SK-N-SH treated with all-trans-retinoic acid at 6 μM for 48 hours (cell line): ENCODE results near the gene OR13C2.

Experiments
- ATAC-seq: fragments of 200-7000 bp; cut with Tn5 transposase; 3 replicates; pipeline ENCODE4 v1.9.1; 2020; ENCODE audit warnings: mild to moderate bottlenecking, moderate library complexity
- BACH2 ChIP-seq: fragments of 250-450 bp; sonication (Bioruptor Pico); IDR thresholded peaks from 2 replicates; pipeline ENCODE4 v1.9.0; 2021; ENCODE audit warnings: mild to moderate bottlenecking, borderline replicate concordance
- CSDC2 ChIP-seq: fragments of 250-450 bp; sonication (Bioruptor Pico); IDR thresholded peaks from 2 replicates; pipeline ENCODE4 v1.5.0; 2020; ENCODE audit warnings: mild to moderate bottlenecking, moderate library complexity
- GLIS3 ChIP-seq: fragments of 250-450 bp; sonication (Bioruptor Pico); IDR thresholded peaks from 2 replicates; pipeline ENCODE4 v1.5.0; 2020; ENCODE audit warnings: mild to moderate bottlenecking, moderate library complexity
- ISL1 ChIP-seq: fragments of 250-450 bp; sonication (Bioruptor Pico); IDR thresholded peaks from 2 replicates; pipeline ENCODE4 v2.1.2; 2022; ENCODE audit warnings: mild to moderate bottlenecking, moderate library complexity
- OSR1 ChIP-seq: fragments of 250-450 bp; sonication (Bioruptor Pico); IDR thresholded peaks from 2 replicates; pipeline ENCODE4 v1.8.0; 2022; ENCODE audit warnings: moderate library complexity, mild to moderate bottlenecking, inconsistent platforms
- PPARA ChIP-seq: fragments of 250-450 bp; sonication (Bioruptor Pico); IDR thresholded peaks from 2 replicates; pipeline ENCODE4 v1.5.0; 2020; ENCODE audit warnings: mild to moderate bottlenecking, borderline replicate concordance
- RARB ChIP-seq: fragments of 250-450 bp; sonication (Bioruptor Pico); IDR thresholded peaks from 2 replicates; pipeline ENCODE4 v1.8.0; 2021; ENCODE audit warnings: mild to moderate bottlenecking, moderate library complexity
- SNAI2 ChIP-seq: fragments of 250-450 bp; sonication (Bioruptor Pico); IDR thresholded peaks from 2 replicates; pipeline ENCODE4 v1.5.0; 2020; ENCODE audit warnings: mild to moderate bottlenecking, moderate library complexity
- TCF4 ChIP-seq: fragments of 250-450 bp; sonication (Bioruptor Pico); IDR thresholded peaks from 2 replicates; pipeline ENCODE4 v1.8.0; 2021; ENCODE audit warnings: mild to moderate bottlenecking, moderate library complexity, borderline replicate concordance
- TOX ChIP-seq: fragments of 250-450 bp; sonication (Bioruptor Pico); IDR thresholded peaks from 2 replicates; pipeline ENCODE4 v1.8.0; 2021; ENCODE audit warnings: mild to moderate bottlenecking, moderate library complexity, borderline replicate concordance
- ZC3H10 ChIP-seq: fragments of 250-450 bp; sonication (Bioruptor Pico); IDR thresholded peaks from 2 replicates; pipeline ENCODE4 v1.5.1; 2021; ENCODE audit warnings: mild to moderate bottlenecking, moderate library complexity
- ZFP3 ChIP-seq: fragments of 250-450 bp; sonication (Bioruptor Pico); IDR thresholded peaks from 2 replicates; pipeline ENCODE4 v1.5.0; 2020; ENCODE audit warnings: mild to moderate bottlenecking, moderate library complexity
- ZFP30 ChIP-seq: fragments of 450-650 bp; formaldehyde crosslinking; IDR thresholded peaks from 2 replicates; pipeline ENCODE4 v1.5.0; 2022; ENCODE audit warnings: mild to moderate bottlenecking, moderate library complexity
- ZNF565 ChIP-seq: fragments of 450-650 bp; formaldehyde crosslinking; conservative IDR thresholded peaks from 2 replicates; pipeline ENCODE4 v1.5.0; 2020; ENCODE audit warnings: low read depth, mild to moderate bottlenecking, moderate library complexity
- ZNF70 ChIP-seq: fragments of 450-650 bp; formaldehyde crosslinking; IDR thresholded peaks from 2 replicates; pipeline ENCODE4 v1.5.0; 2020; ENCODE audit warnings: mild to moderate bottlenecking, moderate library complexity
- ZNF8 ChIP-seq: fragments of 450-650 bp; formaldehyde crosslinking; IDR thresholded peaks from 2 replicates; pipeline ENCODE4 v1.5.0; 2020; ENCODE audit warnings: mild to moderate bottlenecking, moderate library complexity
- TF ChIP-seq, protein P1 (sequence below): fragments of 250-450 bp; sonication (Bioruptor Pico); IDR thresholded peaks from 2 replicates; pipeline ENCODE4 v1.8.0; 2021; ENCODE audit warnings: low read depth, mild to moderate bottlenecking, moderate library complexity, borderline replicate concordance
- TF ChIP-seq, protein P2 (sequence below): fragments of 250-450 bp; sonication (Bioruptor Pico); IDR thresholded peaks from 2 replicates; pipeline ENCODE4 v1.5.1; 2020; ENCODE audit warnings: low read depth, mild to moderate bottlenecking, moderate library complexity
- TF ChIP-seq, protein P3 (sequence below): fragments of 250-450 bp; sonication (Bioruptor Pico); IDR thresholded peaks from 2 replicates; pipeline ENCODE4 v1.8.0; 2020; ENCODE audit warnings: mild to moderate bottlenecking, moderate library complexity, borderline replicate concordance
- TF ChIP-seq, protein P4 (sequence below): fragments of 250-450 bp; sonication (Bioruptor Pico); IDR thresholded peaks from 2 replicates; pipeline ENCODE4 v1.5.1; 2021; ENCODE audit warnings: mild to moderate bottlenecking, moderate library complexity
- TF ChIP-seq, protein P5 (sequence below): fragments of 250-450 bp; sonication (Bioruptor Pico); IDR thresholded peaks from 2 replicates; pipeline ENCODE4 v1.5.0; 2020; ENCODE audit warnings: mild to moderate bottlenecking, moderate library complexity

Gene OR13C2

DNA sequence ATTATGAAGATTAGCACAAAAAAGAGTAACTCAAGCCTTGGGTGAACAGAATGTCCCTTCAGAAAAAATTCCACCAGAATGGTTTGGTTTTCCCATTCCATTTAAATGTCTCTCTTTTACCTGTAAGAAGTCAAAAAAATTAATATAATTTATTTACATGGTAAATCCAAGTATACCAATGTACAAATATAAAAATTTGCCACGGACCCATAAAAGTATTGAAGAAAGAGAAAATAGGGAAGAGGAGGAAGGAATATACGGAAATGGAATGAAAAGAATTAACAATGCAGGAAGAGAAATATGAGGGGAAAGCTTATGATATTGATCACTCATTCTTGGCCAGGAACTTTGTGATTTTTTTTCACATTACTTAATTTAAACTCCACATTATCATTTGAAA, 12.7 kb upstream of the OR13C2 start, which contains the start of gene OR13C9:
Gene OR13C9, minus strand, starts transcription at position 101 of the 400 bp plus-strand sequence. Its CDS starts 0 bp downstream, at position 101.
- TF ChIP-seq TCF4 (CRISPR knock-in tag) (no peak), GLIS3 (CRISPR knock-in tag) (no peak), TOX (no peak), ZNF565 (CRISPR knock-in tag) (no peak), RARB (no peak), ZNF8 (CRISPR knock-in tag) (no peak), BACH2 (CRISPR knock-in tag) (no peak), ZFP30 (no peak), PPARA (CRISPR knock-in tag) (no peak), ISL1 (CRISPR knock-in tag) (no peak), ZFP3 (CRISPR knock-in tag) (no peak), SNAI2 (no peak)
- TF ChIP-seq, protein P1, sequence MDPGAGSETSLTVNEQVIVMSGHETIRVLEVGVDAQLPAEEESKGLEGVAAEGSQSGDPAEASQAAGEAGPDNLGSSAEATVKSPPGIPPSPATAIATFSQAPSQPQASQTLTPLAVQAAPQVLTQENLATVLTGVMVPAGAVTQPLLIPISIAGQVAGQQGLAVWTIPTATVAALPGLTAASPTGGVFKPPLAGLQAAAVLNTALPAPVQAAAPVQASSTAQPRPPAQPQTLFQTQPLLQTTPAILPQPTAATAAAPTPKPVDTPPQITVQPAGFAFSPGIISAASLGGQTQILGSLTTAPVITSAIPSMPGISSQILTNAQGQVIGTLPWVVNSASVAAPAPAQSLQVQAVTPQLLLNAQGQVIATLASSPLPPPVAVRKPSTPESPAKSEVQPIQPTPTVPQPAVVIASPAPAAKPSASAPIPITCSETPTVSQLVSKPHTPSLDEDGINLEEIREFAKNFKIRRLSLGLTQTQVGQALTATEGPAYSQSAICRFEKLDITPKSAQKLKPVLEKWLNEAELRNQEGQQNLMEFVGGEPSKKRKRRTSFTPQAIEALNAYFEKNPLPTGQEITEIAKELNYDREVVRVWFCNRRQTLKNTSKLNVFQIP (CRISPR knock-in tag): no peak
- TF ChIP-seq, protein P2, sequence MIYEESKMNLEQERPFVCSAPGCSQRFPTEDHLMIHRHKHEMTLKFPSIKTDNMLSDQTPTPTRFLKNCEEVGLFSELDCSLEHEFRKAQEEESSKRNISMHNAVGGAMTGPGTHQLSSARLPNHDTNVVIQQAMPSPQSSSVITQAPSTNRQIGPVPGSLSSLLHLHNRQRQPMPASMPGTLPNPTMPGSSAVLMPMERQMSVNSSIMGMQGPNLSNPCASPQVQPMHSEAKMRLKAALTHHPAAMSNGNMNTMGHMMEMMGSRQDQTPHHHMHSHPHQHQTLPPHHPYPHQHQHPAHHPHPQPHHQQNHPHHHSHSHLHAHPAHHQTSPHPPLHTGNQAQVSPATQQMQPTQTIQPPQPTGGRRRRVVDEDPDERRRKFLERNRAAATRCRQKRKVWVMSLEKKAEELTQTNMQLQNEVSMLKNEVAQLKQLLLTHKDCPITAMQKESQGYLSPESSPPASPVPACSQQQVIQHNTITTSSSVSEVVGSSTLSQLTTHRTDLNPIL (CRISPR knock-in tag): no peak
- TF ChIP-seq, protein P3, sequence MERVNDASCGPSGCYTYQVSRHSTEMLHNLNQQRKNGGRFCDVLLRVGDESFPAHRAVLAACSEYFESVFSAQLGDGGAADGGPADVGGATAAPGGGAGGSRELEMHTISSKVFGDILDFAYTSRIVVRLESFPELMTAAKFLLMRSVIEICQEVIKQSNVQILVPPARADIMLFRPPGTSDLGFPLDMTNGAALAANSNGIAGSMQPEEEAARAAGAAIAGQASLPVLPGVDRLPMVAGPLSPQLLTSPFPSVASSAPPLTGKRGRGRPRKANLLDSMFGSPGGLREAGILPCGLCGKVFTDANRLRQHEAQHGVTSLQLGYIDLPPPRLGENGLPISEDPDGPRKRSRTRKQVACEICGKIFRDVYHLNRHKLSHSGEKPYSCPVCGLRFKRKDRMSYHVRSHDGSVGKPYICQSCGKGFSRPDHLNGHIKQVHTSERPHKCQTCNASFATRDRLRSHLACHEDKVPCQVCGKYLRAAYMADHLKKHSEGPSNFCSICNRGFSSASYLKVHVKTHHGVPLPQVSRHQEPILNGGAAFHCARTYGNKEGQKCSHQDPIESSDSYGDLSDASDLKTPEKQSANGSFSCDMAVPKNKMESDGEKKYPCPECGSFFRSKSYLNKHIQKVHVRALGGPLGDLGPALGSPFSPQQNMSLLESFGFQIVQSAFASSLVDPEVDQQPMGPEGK (CRISPR knock-in tag): no peak
- TF ChIP-seq, protein P4, sequence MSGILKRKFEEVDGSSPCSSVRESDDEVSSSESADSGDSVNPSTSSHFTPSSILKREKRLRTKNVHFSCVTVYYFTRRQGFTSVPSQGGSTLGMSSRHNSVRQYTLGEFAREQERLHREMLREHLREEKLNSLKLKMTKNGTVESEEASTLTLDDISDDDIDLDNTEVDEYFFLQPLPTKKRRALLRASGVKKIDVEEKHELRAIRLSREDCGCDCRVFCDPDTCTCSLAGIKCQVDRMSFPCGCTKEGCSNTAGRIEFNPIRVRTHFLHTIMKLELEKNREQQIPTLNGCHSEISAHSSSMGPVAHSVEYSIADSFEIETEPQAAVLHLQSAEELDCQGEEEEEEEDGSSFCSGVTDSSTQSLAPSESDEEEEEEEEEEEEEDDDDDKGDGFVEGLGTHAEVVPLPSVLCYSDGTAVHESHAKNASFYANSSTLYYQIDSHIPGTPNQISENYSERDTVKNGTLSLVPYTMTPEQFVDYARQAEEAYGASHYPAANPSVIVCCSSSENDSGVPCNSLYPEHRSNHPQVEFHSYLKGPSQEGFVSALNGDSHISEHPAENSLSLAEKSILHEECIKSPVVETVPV (CRISPR knock-in tag): no peak
- ATAC-seq: no peak

DNA sequence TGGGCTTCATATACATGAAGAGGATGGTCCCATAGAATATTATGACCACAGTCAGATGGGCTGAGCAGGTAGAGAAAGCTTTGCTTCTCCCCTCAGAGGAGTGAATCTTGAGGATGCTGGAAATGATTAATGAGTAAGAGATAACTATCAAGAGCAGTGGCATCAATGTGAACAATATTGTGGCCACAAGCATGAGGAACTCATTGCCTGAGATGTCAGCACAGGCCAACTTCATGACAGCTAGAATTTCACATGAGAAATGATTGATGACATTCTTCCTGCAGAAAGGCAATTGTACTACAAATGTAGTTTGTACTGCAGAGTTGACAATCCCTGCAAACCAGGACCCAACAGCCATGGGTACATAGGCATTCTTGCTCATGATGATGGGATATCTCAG, 12.0 kb upstream of the OR13C2 start:
- ATAC-seq: no peak
- TF ChIP-seq SNAI2 (no peak), ZFP3 (CRISPR knock-in tag) (no peak), CSDC2 (no peak), RARB (no peak), ZC3H10 (CRISPR knock-in tag) (no peak), ISL1 (CRISPR knock-in tag) (no peak), ZNF565 (CRISPR knock-in tag) (no peak), TOX (no peak), ZFP30 (no peak), ZNF70 (CRISPR knock-in tag) (no peak)
- TF ChIP-seq, protein P3 (CRISPR knock-in tag): no peak

DNA sequence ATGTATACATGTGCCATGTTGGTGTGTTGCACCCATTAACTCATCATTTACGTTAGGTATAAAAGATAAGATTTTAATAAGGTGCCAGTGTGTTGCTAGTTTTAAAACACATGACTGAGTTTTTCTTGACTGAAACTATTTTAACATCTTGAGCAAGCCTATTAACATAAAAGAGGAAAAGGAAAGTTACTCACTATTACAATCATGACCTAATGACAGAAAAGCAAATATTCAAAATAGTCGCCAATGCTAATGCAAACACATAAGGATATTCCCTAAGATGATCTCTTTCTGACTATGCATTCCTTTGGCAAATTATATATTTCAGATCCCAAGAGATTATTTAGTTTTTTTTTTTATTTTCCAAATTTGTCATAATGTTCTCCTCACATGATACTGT, 5.8 kb upstream of the OR13C2 start:
- ATAC-seq: no peak

More for the DNA sequence above, 5.8 kb upstream of the OR13C2 start:
- TF ChIP-seq ZFP30 (no peak), GLIS3 (CRISPR knock-in tag) (no peak), OSR1 (CRISPR knock-in tag) (no peak), ISL1 (CRISPR knock-in tag) (no peak), ZNF565 (CRISPR knock-in tag) (no peak)
- TF ChIP-seq, protein P5, sequence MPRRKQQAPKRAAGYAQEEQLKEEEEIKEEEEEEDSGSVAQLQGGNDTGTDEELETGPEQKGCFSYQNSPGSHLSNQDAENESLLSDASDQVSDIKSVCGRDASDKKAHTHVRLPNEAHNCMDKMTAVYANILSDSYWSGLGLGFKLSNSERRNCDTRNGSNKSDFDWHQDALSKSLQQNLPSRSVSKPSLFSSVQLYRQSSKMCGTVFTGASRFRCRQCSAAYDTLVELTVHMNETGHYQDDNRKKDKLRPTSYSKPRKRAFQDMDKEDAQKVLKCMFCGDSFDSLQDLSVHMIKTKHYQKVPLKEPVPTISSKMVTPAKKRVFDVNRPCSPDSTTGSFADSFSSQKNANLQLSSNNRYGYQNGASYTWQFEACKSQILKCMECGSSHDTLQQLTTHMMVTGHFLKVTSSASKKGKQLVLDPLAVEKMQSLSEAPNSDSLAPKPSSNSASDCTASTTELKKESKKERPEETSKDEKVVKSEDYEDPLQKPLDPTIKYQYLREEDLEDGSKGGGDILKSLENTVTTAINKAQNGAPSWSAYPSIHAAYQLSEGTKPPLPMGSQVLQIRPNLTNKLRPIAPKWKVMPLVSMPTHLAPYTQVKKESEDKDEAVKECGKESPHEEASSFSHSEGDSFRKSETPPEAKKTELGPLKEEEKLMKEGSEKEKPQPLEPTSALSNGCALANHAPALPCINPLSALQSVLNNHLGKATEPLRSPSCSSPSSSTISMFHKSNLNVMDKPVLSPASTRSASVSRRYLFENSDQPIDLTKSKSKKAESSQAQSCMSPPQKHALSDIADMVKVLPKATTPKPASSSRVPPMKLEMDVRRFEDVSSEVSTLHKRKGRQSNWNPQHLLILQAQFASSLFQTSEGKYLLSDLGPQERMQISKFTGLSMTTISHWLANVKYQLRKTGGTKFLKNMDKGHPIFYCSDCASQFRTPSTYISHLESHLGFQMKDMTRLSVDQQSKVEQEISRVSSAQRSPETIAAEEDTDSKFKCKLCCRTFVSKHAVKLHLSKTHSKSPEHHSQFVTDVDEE (CRISPR knock-in tag): no peak
- TF ChIP-seq, protein P3 (CRISPR knock-in tag): no peak
- TF ChIP-seq, protein P1 (CRISPR knock-in tag): no peak
